ENCODE data around the gene CTNND2. TPM values are rescaled to one million over a fixed set of nuclear protein-coding genes. Genes with fewer than 3 reads are reported as not detected.

Gene CTNND2
- total RNA-seq, 2 donors from 2014 or later: not detected

- Mint-ChIP-seq H3K27me3 (ENCODE audit: low read depth) (no peaks in the 10 kb centered on the region), H3K4me3 (no peak overlapping the region), H3K36me3 (ENCODE audit: insufficient read depth in 2 of 2) (peaks cover 2 to 3% of the 10 kb centered on the region in 2 donors), H3K9me3 (peaks cover 5 to 8% of the 10 kb centered on the region in 2 donors), H3K4me1 (ENCODE audit: low read depth) (no peaks in the 10 kb centered on the region), H3K27ac (no peak overlapping the region)
- ATAC-seq (replicated peaks in 1 of 2): no peak
- DNase-seq: no peak
These were observed 971.1 kb downstream of the CTNND2 start for GRCh38 chr5:10933121-10933520.

DNA sequence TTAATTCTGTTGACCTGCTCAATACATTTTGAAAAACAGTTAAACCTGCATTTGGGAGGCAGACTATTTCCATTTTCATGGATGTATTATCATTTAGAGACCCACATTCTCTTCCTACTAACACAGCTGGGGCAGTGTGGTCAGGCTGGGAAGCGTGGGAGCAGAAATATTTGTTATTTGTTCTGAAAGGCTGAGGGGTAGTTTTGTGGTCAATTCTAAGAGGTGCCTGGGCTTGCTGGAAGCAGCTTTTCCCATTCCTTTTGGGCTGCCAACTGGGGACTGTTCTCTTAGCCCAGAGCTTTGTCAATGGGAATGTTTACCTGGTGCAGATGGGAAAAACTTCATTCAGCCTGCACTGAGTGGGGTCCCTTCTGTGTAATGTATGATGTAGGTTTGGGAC is 971.8 kb downstream of the CTNND2 start:
- DNase-seq (no peak), ATAC-seq (replicated peaks in 1 of 2) (no peak)
- Mint-ChIP-seq H3K36me3 (ENCODE audit: insufficient read depth in 2 of 2) (peaks cover 2 to 3% of the 10 kb centered on the region in 2 donors), H3K27me3 (ENCODE audit: low read depth) (no peaks in the 10 kb centered on the region), H3K4me1 (ENCODE audit: low read depth) (no peaks in the 10 kb centered on the region), H3K9me3 (peaks cover 5 to 8% of the 10 kb centered on the region in 2 donors), H3K4me3 (no peak overlapping the region), H3K27ac (no peak overlapping the region)

GRCh38 chr5:10927608-10928007 is 976.6 kb downstream of the CTNND2 start:
- Mint-ChIP-seq H3K4me1 (ENCODE audit: low read depth) (no peaks in the 10 kb centered on the region), H3K27ac (no peak overlapping the region), H3K36me3 (ENCODE audit: insufficient read depth in 2 of 2) (peaks cover 2 to 3% of the 10 kb centered on the region in 2 donors), H3K27me3 (ENCODE audit: low read depth) (no peaks in the 10 kb centered on the region), H3K9me3 (peaks cover 9 to 10% of the 10 kb centered on the region in 2 donors), H3K4me3 (no peak overlapping the region)
- ATAC-seq (replicated peaks in 1 of 2) (no peak), DNase-seq (no peak)

DNA sequence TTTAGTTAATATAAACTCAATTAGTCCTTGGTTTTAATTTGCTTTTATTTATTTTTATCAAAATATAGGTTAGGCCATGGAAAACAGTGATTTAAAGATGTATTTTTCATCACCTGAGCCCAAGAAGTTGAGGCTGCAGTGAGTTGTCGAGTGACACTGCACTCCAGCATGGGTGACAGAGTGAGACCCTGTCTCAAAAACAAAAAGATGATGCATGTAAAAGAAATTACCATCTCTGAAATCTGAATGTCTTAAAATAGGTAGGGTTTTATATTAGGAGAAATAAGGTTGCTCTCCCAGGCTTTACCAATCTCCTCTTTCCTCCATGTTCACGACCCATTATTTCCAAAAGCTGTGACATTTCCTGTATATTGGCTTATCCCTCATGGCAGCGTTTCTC is 980.9 kb downstream of the CTNND2 start:
- ATAC-seq (replicated peaks in 1 of 2) (no peak), DNase-seq (no peak)
- H3K36me3 Mint-ChIP-seq (ENCODE audit: insufficient read depth in 2 of 2): no peaks in the 10 kb centered on the region
- peaks cover 15% of the 10 kb centered on the region for H3K27me3 Mint-ChIP-seq (ENCODE audit: low read depth)
- no peak overlapping the region for H3K4me3 Mint-ChIP-seq
- no peaks in the 10 kb centered on the region for H3K4me1 Mint-ChIP-seq (ENCODE audit: low read depth)
- H3K27ac Mint-ChIP-seq: no peak overlapping the region
- H3K9me3 Mint-ChIP-seq: peaks cover 2 to 5% of the 10 kb centered on the region in 2 donors

All from activated T-cell treated with anti-CD3 and anti-CD28 coated beads, Interleukin-2, amount 50 U/mL, for 72 hours (primary cell).